HL-60 (cell line): ENCODE results near the gene WWP2.
"Not testable (repeated sequence)": the region's sequence is repeated elsewhere in the genome, so short reads cannot be mapped to it uniquely, and the experiment has no call there.

Experiments used
- DNase-seq, 2 experiments: peaks; one replicate each; pipeline ENCODE4 v3.0.0-alpha.2; 2010 to 2020; ENCODE audit warnings: low read depth in 1 of 2, low spot score in 1 of 2
- H3K27ac ChIP-seq: fragments of 250-450 bp; sonication (Bioruptor Pico); replicated peaks from 2 replicates; pipeline ENCODE4 v1.5.1; 2020; ENCODE audit warnings: mild to moderate bottlenecking, moderate library complexity
- H3K27me3 ChIP-seq: fragments of 250-450 bp; sonication (Bioruptor Pico); 2 replicates; pipeline ENCODE4 v1.5.1; 2021; ENCODE audit warnings: mild to moderate bottlenecking, moderate library complexity; ENCODE audit not compliant: insufficient read depth, poor library complexity, severe bottlenecking
- H3K4me3 ChIP-seq: replicated peaks from 2 replicates; pipeline ENCODE4 v1.5.1; 2011; ENCODE audit warnings: mild to moderate bottlenecking, control low read depth, low read length; ENCODE audit not compliant: insufficient read depth
- CTCF ChIP-seq: IDR thresholded peaks from one replicate; pipeline ENCODE4 v1.5.1; 2011; ENCODE audit warnings: low read length, control low read depth, inconsistent platforms; ENCODE audit not compliant: insufficient read depth
- GABPA ChIP-seq: IDR thresholded peaks from 2 replicates; pipeline ENCODE4 v1.6.1; 2012; ENCODE audit warnings: low read depth
- POLR2AphosphoS5 ChIP-seq: IDR thresholded peaks from 2 replicates; pipeline ENCODE4 v1.6.1; 2012; ENCODE audit warnings: low read depth
- REST ChIP-seq: IDR thresholded peaks from 2 replicates; pipeline ENCODE4 v1.6.1; 2012; ENCODE audit warnings: low read depth; ENCODE audit not compliant: insufficient replicate concordance
- SPI1 ChIP-seq: IDR thresholded peaks from 2 replicates; pipeline ENCODE4 v1.6.1; 2012; ENCODE audit warnings: low read depth, mild to moderate bottlenecking, borderline replicate concordance

WWP2 gene

GRCh38 chr16:69798466-69798865 lies 36.3 kb downstream of the WWP2 start:
- H3K27ac ChIP-seq = no peak overlapping the region
- no peak for DNase-seq
- no peaks in the 10 kb centered on the region for H3K27me3 ChIP-seq
- TF ChIP-seq POLR2AphosphoS5 = no peak
- no peak for TF ChIP-seq REST
- no peak for TF ChIP-seq SPI1
- no peak for TF ChIP-seq CTCF
- TF ChIP-seq GABPA = no peak
- H3K4me3 ChIP-seq = no peak overlapping the region

GRCh38 chr16:69799611-69800031 lies 37.5 kb downstream of the WWP2 start:
- no peak overlapping the region for H3K4me3 ChIP-seq
- H3K27me3 ChIP-seq = no peaks in the 10 kb centered on the region
- H3K27ac ChIP-seq = no peak overlapping the region
- TF ChIP-seq SPI1 (no peak), CTCF (no peak), GABPA (no peak), POLR2AphosphoS5 (no peak), REST (no peak)
- DNase-seq = no peak

GRCh38 chr16:69804297-69804696 lies 42.2 kb downstream of the WWP2 start:
- no peak for DNase-seq
- no peak for TF ChIP-seq CTCF
- no peak for TF ChIP-seq POLR2AphosphoS5
- no peak for TF ChIP-seq SPI1
- no peak for TF ChIP-seq REST
- no peak for TF ChIP-seq GABPA
- no peak overlapping the region for H3K27ac ChIP-seq

GRCh38 chr16:69806776-69807175 lies 44.6 kb downstream of the WWP2 start:
- not testable (repeated sequence) for H3K27me3 ChIP-seq, H3K4me3 ChIP-seq, DNase-seq, H3K27ac ChIP-seq

More at GRCh38 chr16:69804297-69804696, 42.2 kb downstream of the WWP2 start:
- H3K4me3 ChIP-seq = no peak overlapping the region
- no peaks in the 10 kb centered on the region for H3K27me3 ChIP-seq
